GM23248 (cell line): Measurements from ENCODE around the gene LIMCH1.

Source experiments
- EZH2 ChIP-seq: fragments of 200-600 bp; sonication (generic); IDR thresholded peaks from 2 replicates; pipeline ENCODE4 v1.6.1; 2018; ENCODE audit warnings: antibody characterized with exemption, mild to moderate bottlenecking; ENCODE audit not compliant: insufficient read depth, poor library complexity, severe bottlenecking
- EZH2phosphoT487 ChIP-seq: fragments of 200-600 bp; sonication (generic); IDR thresholded peaks from 2 replicates; pipeline ENCODE4 v1.6.1; 2018; ENCODE audit warnings: antibody characterized with exemption, moderate library complexity, mild to moderate bottlenecking, low read depth; ENCODE audit not compliant: insufficient read depth

DNA sequence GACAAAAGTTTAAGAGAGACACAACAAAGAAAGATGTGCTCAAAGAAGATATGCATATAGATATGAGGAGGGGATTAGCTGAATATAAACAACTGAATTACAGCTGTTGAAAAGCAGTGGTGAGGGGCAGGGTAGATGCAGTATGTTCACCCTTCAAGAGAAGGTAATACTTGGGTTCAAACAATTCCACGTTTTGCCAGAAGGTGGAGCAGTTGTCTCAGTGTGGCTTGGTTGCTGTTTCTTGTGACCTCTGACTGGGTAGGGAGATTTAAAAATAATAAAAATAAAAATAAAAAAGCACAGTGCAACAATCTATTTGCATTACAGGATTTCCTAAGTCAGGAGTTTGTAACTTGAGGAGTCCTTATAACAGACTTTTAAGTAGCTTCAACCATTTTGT, 187.3 kb downstream of the LIMCH1 start:
- TF ChIP-seq EZH2 (no peak), EZH2phosphoT487 (no peak)
